T-cell (primary cell): Measurements from ENCODE around the gene GORASP2. TPM values are rescaled to one million over a fixed set of nuclear protein-coding genes. Genes with fewer than 3 reads are reported as not detected.

Experiments
- ATAC-seq, 4 experiments: fragments of 200-7000 bp in 3 of 4; fragments of 150-1000 bp in 1 of 4; cut with Tn5 transposase; replicated peaks in 1 of 4; 1 replicate in 3 of 4; 2 replicates in 1 of 4; pipeline ENCODE4 v1.10.0; 2021; ENCODE audit warnings: moderate library complexity in 3 of 4, mild to moderate bottlenecking in 2 of 4, moderate number of reproducible peaks in 1 of 4
- CTCF ChIA-PET, 2 donors: fragments of 300-600 bp; sonication (Branson Sonifier 250); formaldehyde crosslinking; loops; one replicate each; lab custom pipeline; 2022; ENCODE audit warnings: antibody characterized with exemption in 2 of 2; lab: Charles Lee
- POLR2A ChIA-PET, 2 donors: fragments of 300-600 bp; sonication (Branson Sonifier 250); formaldehyde crosslinking; loops; one replicate each; lab custom pipeline; 2022; ENCODE audit warnings: antibody characterized with exemption in 2 of 2; lab: Charles Lee
- DNase-seq, 35 experiments: peaks; one replicate each; pipeline versions ENCODE4 v3.0.0 to v3.0.0-alpha.2; 2013 to 2023
- H3K27ac ChIP-seq: one replicate; pipeline ENCODE4 v1.5.1; 2013; ENCODE audit warnings: low read length
- H3K27me3 ChIP-seq, 2 experiments: replicated peaks in 1 of 2; 1 replicate in 1 of 2; 2 replicates in 1 of 2; pipeline versions ENCODE4 v1.6.1 to v1.7.0; 2013; ENCODE audit warnings: low read length in 1 of 2, mixed read lengths in 1 of 2; ENCODE audit not compliant: control insufficient read depth in 2 of 2, insufficient read depth in 2 of 2; ENCODE audit errors: extremely low read depth in 1 of 2
- H3K36me3 ChIP-seq, 2 donors: 1 replicate in 1 of 2; 2 replicates in 1 of 2; pipeline versions ENCODE4 v1.6.1 to v1.7.0; 2013; ENCODE audit warnings: low read length in 1 of 2; ENCODE audit not compliant: control insufficient read depth in 2 of 2, insufficient read depth in 1 of 2; ENCODE audit errors: extremely low read depth in 1 of 2
- H3K4me1 ChIP-seq, 2 experiments: 1 replicate in 1 of 2; 2 replicates in 1 of 2; pipeline versions ENCODE4 v1.6.1 to v1.7.0; 2013; ENCODE audit warnings: low read length in 2 of 2, mixed read lengths in 1 of 2; ENCODE audit not compliant: insufficient read depth in 2 of 2, control insufficient read depth in 1 of 2; ENCODE audit errors: extremely low read depth in 1 of 2
- H3K4me3 ChIP-seq, 2 donors: 1 replicate in 1 of 2; 2 replicates in 1 of 2; pipeline versions ENCODE4 v1.5.1 to v1.7.0; 2013; ENCODE audit warnings: mild to moderate bottlenecking in 2 of 2, low read length in 1 of 2, moderate library complexity in 1 of 2; ENCODE audit not compliant: control insufficient read depth in 1 of 2; ENCODE audit errors: extremely low read depth in 1 of 2
- H3K9me3 ChIP-seq: 2 replicates; pipeline ENCODE4 v1.7.0; 2013
- H3K27ac Mint-ChIP-seq, 2 donors: one replicate each; pipeline ENCODE4 v1.8.0; 2020 to 2021; ENCODE audit warnings: mild to moderate bottlenecking in 2 of 2, mixed read lengths in 2 of 2
- H3K27me3 Mint-ChIP-seq, 2 donors: one replicate each; pipeline ENCODE4 v1.8.0; 2021 to 2022; ENCODE audit warnings: mixed read lengths in 2 of 2
- H3K36me3 Mint-ChIP-seq: one replicate; pipeline ENCODE4 v1.8.0; 2021; ENCODE audit warnings: mixed read lengths
- H3K4me1 Mint-ChIP-seq, 3 donors: one replicate each; pipeline ENCODE4 v1.8.0; 2020 to 2022; ENCODE audit warnings: mixed read lengths in 3 of 3, mild to moderate bottlenecking in 1 of 3
- H3K4me3 Mint-ChIP-seq, 3 donors: one replicate each; pipeline ENCODE4 v1.8.0; 2020 to 2022; ENCODE audit warnings: mild to moderate bottlenecking in 3 of 3, mixed read lengths in 3 of 3, moderate library complexity in 3 of 3
- H3K9me3 Mint-ChIP-seq, 3 donors: one replicate each; pipeline ENCODE4 v1.8.0; 2020 to 2022; ENCODE audit warnings: mixed read lengths in 3 of 3
- whole genome bisulfite sequencing: methylation state at CpG from one replicate; pipeline ENCODE4 v1.1.5; 2013; ENCODE audit warnings: missing lambda C conversion rate; ENCODE audit not compliant: insufficient coverage; 5-methylcytosine and 5-hydroxymethylcytosine counted together
- total RNA-seq, 35 experiments: library from RNA in 6 of 35; stranded (reverse) in 6 of 35; fragments of 120-200 nt in 1 of 35; gene quantifications; one replicate each; pipeline versions ENCODE4 v1.2.1 to v1.2.4 and lab custom pipeline; 2013 to 2026

Gene GORASP2
- total RNA-seq, 5 donors from 2014 or later (not counting 1 experiment from before 2014, with no cell fraction given): 61.6 to 81.1 (median 71.0) TPM

- Histone ChIP-seq H3K27ac (no peak overlapping the region), H3K9me3 (no peaks in the 10 kb centered on the region), H3K36me3 (peaks cover 0 to 41% of the 10 kb centered on the region in 2 donors), H3K27me3 (no peaks in the 10 kb centered on the region), H3K4me1 (peaks cover 0 to 5% of the 10 kb centered on the region in 2 experiments), H3K4me3 (no peak overlapping the region)
- Mint-ChIP-seq H3K4me1 (peaks cover 0 to 8% (median 7%) of the 10 kb centered on the region in 3 donors), H3K27ac (peak overlapping the region; percentile 2 to 4), H3K36me3 (peaks cover 32% of the 10 kb centered on the region), H3K4me3 (no peak overlapping the region), H3K9me3 (no peaks in the 10 kb centered on the region), H3K27me3 (no peaks in the 10 kb centered on the region)
- ATAC-seq: no peak
- no peak for DNase-seq
- CTCF ChIA-PET: no interaction called here
- WGBS: no CpG with 5 or more reads among the region's 5 CpGs
- POLR2A ChIA-PET: interaction anchor here (0.5 kb wide), 2 partner anchors 169 to 649 kb away, joined by 3 to 4 read pairs; no protein-coding TSS in a partner anchor
These were observed 62.5 kb downstream of the GORASP2 start for GRCh38 chr2:170991398-170992182.

GRCh38 chr2:170996316-170996715, 67.3 kb downstream of the GORASP2 start:
- CTCF ChIA-PET: no interaction called here
- peaks cover 0 to 58% of the 10 kb centered on the region in 2 donors for H3K36me3 ChIP-seq
- Mint-ChIP-seq H3K9me3 (no peaks in the 10 kb centered on the region), H3K4me3 (no peak overlapping the region), H3K27me3 (no peaks in the 10 kb centered on the region), H3K4me1 (peaks cover 0 to 4% (median 3%) of the 10 kb centered on the region in 3 donors), H3K36me3 (peaks cover 51% of the 10 kb centered on the region), H3K27ac (no peak overlapping the region)
- no peak for DNase-seq
- H3K27me3 ChIP-seq: no peaks in the 10 kb centered on the region
- POLR2A ChIA-PET: no interaction called here
- no peak overlapping the region for H3K27ac ChIP-seq
- ATAC-seq: no peak
- no peak overlapping the region for H3K4me3 ChIP-seq
- H3K9me3 ChIP-seq: no peaks in the 10 kb centered on the region
- no CpG with 5 or more reads among the region's 2 CpGs for WGBS
- peaks cover 0 to 2% of the 10 kb centered on the region in 2 experiments for H3K4me1 ChIP-seq

GRCh38 chr2:170997893-170998597, 69.0 kb downstream of the GORASP2 start:
- ChIA-PET CTCF (no interaction called here), POLR2A (no interaction called here)
- no peak for DNase-seq
- no peaks in the 10 kb centered on the region for H3K27me3 Mint-ChIP-seq
- Histone ChIP-seq H3K4me1 (no peaks in the 10 kb centered on the region), H3K9me3 (no peaks in the 10 kb centered on the region), H3K36me3 (peaks cover 0 to 60% of the 10 kb centered on the region in 2 donors), H3K27ac (no peak overlapping the region), H3K4me3 (no peak overlapping the region), H3K27me3 (no peaks in the 10 kb centered on the region)
- no peak for ATAC-seq
- WGBS: 97% methylated on average over 3 of the region's 5 CpGs
- peak overlapping the region in 1 of 2 donors; percentile 56 for H3K27ac Mint-ChIP-seq
- H3K4me1 Mint-ChIP-seq: no peaks in the 10 kb centered on the region
- no peak overlapping the region for H3K4me3 Mint-ChIP-seq
- peaks cover 46% of the 10 kb centered on the region for H3K36me3 Mint-ChIP-seq
- no peaks in the 10 kb centered on the region for H3K9me3 Mint-ChIP-seq

- DNase-seq (no peak), ATAC-seq (no peak)
- POLR2A ChIA-PET: no interaction called here
- 93% methylated on average over 5 of the region's 6 CpGs for WGBS
- Mint-ChIP-seq H3K4me1 (no peaks in the 10 kb centered on the region), H3K27ac (no peak overlapping the region), H3K9me3 (no peaks in the 10 kb centered on the region), H3K27me3 (no peaks in the 10 kb centered on the region), H3K36me3 (peaks cover 42% of the 10 kb centered on the region), H3K4me3 (no peak overlapping the region)
- no peak overlapping the region for H3K4me3 ChIP-seq
- no peak overlapping the region for H3K27ac ChIP-seq
- H3K9me3 ChIP-seq: no peaks in the 10 kb centered on the region
- no peaks in the 10 kb centered on the region for H3K4me1 ChIP-seq
- peaks cover 0 to 63% of the 10 kb centered on the region in 2 donors for H3K36me3 ChIP-seq
- CTCF ChIA-PET: interaction anchor here in 1 of 2 donors (0.8 kb wide), 1 partner anchor 57 kb away, joined by 3 read pairs; no protein-coding TSS in a partner anchor
- no peaks in the 10 kb centered on the region for H3K27me3 ChIP-seq
These were observed 70.6 kb downstream of the GORASP2 start for GRCh38 chr2:170999654-171000053.

GRCh38 chr2:171004363-171004762, 75.3 kb downstream of the GORASP2 start:
- Histone ChIP-seq H3K4me3 (no peak overlapping the region), H3K27me3 (no peaks in the 10 kb centered on the region), H3K4me1 (no peaks in the 10 kb centered on the region), H3K27ac (no peak overlapping the region), H3K36me3 (peaks cover 6 to 59% of the 10 kb centered on the region in 2 donors), H3K9me3 (no peaks in the 10 kb centered on the region)
- no peak overlapping the region for H3K4me3 Mint-ChIP-seq
- WGBS: no CpG with 5 or more reads among the region's 2 CpGs
- peaks cover 0 to 3% (median 1%) of the 10 kb centered on the region in 3 donors for H3K4me1 Mint-ChIP-seq
- no peak for ATAC-seq
- no peak overlapping the region for H3K27ac Mint-ChIP-seq
- H3K27me3 Mint-ChIP-seq: no peaks in the 10 kb centered on the region
- POLR2A ChIA-PET: interaction anchor here in 1 of 2 donors (0.7 kb wide), 1 partner anchor 74 kb away, joined by 3 read pairs; no protein-coding TSS in a partner anchor
- CTCF ChIA-PET: interaction anchor here in 1 of 2 donors (0.7 kb wide), 1 partner anchor 55 kb away, joined by 3 read pairs; no protein-coding TSS in a partner anchor
- no peaks in the 10 kb centered on the region for H3K9me3 Mint-ChIP-seq
- DNase-seq: no peak
- peaks cover 55% of the 10 kb centered on the region for H3K36me3 Mint-ChIP-seq

- H3K4me1 Mint-ChIP-seq: peaks cover 0 to 3% (median 1%) of the 10 kb centered on the region in 3 donors
- H3K27ac ChIP-seq: no peak overlapping the region
- DNase-seq: no peak
- ChIA-PET POLR2A (no interaction called here), CTCF (interaction anchor here in 1 of 2 donors (0.7 kb wide), 1 partner anchor 55 kb away, joined by 3 read pairs; no protein-coding TSS in a partner anchor)
- H3K9me3 Mint-ChIP-seq: no peaks in the 10 kb centered on the region
- H3K36me3 Mint-ChIP-seq: peaks cover 58% of the 10 kb centered on the region
- WGBS: no CpG with 5 or more reads among the region's 2 CpGs
- no peak for ATAC-seq
- H3K27ac Mint-ChIP-seq: peak overlapping the region in 1 of 2 donors; percentile 43
- H3K4me3 ChIP-seq: no peak overlapping the region
- no peak overlapping the region for H3K4me3 Mint-ChIP-seq
- no peaks in the 10 kb centered on the region for H3K27me3 ChIP-seq
- H3K9me3 ChIP-seq: no peaks in the 10 kb centered on the region
- no peaks in the 10 kb centered on the region for H3K4me1 ChIP-seq
- no peaks in the 10 kb centered on the region for H3K27me3 Mint-ChIP-seq
- peaks cover 6 to 59% of the 10 kb centered on the region in 2 donors for H3K36me3 ChIP-seq
These were observed 75.8 kb downstream of the GORASP2 start for GRCh38 chr2:171004833-171005232.
